IMR-90 (cell line): ENCODE measurements around the gene RNPEPL1. TPM values are rescaled to one million over a fixed set of nuclear protein-coding genes. Genes with fewer than 3 reads are reported as not detected.

ENCODE experiments used
- ATAC-seq: fragments of 200-7000 bp; cut with Tn5 transposase; 2 replicates; pipeline ENCODE4 v1.9.1; 2020; ENCODE audit warnings: low read depth, mild to moderate bottlenecking, moderate library complexity
- BruUV-seq: library from RNA; stranded (reverse); fragments of 400-500 nt; replicated peaks from 2 replicates; lab custom pipeline; 2021; lab: Mats Ljungman, UMichigan
- CTCF ChIA-PET: fragments of 300-600 bp; formaldehyde crosslinking; extraction: SDS; loops from one replicate; lab custom pipeline; 2021; ENCODE audit warnings: antibody characterized with exemption; lab: Yijun Ruan, JAX
- POLR2A ChIA-PET: fragments of 300-600 bp; sonication (Branson Sonifier 250); formaldehyde crosslinking; loops from one replicate; lab custom pipeline; 2022; ENCODE audit warnings: antibody characterized with exemption; ENCODE audit not compliant: unreplicated experiment; lab: Charles Lee
- DNase-seq: peaks from one replicate; pipeline ENCODE4 v3.0.0; 2013
- H2AFZ ChIP-seq: replicated peaks from 2 replicates; pipeline ENCODE3; 2013; ENCODE audit warnings: low read length, mild to moderate bottlenecking; ENCODE audit not compliant: poor library complexity
- H2AK5ac ChIP-seq: 2 replicates; pipeline ENCODE4 v1.6.1; 2013; ENCODE audit warnings: low read depth, low read length, inconsistent platforms
- H2AK9ac ChIP-seq: replicated peaks from 2 replicates; pipeline ENCODE3; 2013; ENCODE audit warnings: mild to moderate bottlenecking, low read depth, low read length, moderate library complexity; ENCODE audit not compliant: poor library complexity
- H2BK120ac ChIP-seq: 2 replicates; pipeline ENCODE4 v1.6.1; 2013; ENCODE audit warnings: low read depth, low read length, inconsistent platforms
- H2BK15ac ChIP-seq: 3 replicates; pipeline ENCODE4 v1.6.1; 2013; ENCODE audit warnings: low read depth, low read length, inconsistent platforms
- H2BK20ac ChIP-seq: 2 replicates; pipeline ENCODE4 v1.6.1; 2013; ENCODE audit warnings: low read depth, mild to moderate bottlenecking, inconsistent platforms, low read length, moderate library complexity
- H2BK5ac ChIP-seq: 2 replicates; pipeline ENCODE4 v1.6.1; 2013; ENCODE audit warnings: mild to moderate bottlenecking, low read depth, low read length, inconsistent platforms; ENCODE audit not compliant: poor library complexity, severe bottlenecking
- H3K14ac ChIP-seq: replicated peaks from 2 replicates; pipeline ENCODE4 v1.6.1; 2013; ENCODE audit warnings: low read depth, low read length, inconsistent platforms
- H3K18ac ChIP-seq: 2 replicates; pipeline ENCODE4 v1.6.1; 2013; ENCODE audit warnings: low read depth, low read length, control low read depth
- H3K23ac ChIP-seq: 2 replicates; pipeline ENCODE4 v1.6.1; 2013; ENCODE audit warnings: low read depth, low read length, inconsistent platforms
- H3K27ac ChIP-seq: 2 replicates; pipeline ENCODE4 v1.5.1; 2013; ENCODE audit warnings: mild to moderate bottlenecking, control low read depth, low read length; ENCODE audit not compliant: insufficient read depth
- H3K27me3 ChIP-seq: 2 replicates; pipeline ENCODE4 v1.6.1; 2013; ENCODE audit warnings: low read length; ENCODE audit not compliant: control insufficient read depth, insufficient read depth
- H3K36me3 ChIP-seq: 2 replicates; pipeline ENCODE4 v1.6.1; 2013; ENCODE audit warnings: low read length, mixed read lengths; ENCODE audit not compliant: control insufficient read depth, insufficient read depth
- H3K4ac ChIP-seq: 2 replicates; pipeline ENCODE4 v1.6.1; 2013; ENCODE audit warnings: low read depth, low read length, inconsistent platforms
- H3K4me1 ChIP-seq: 2 replicates; pipeline ENCODE4 v1.6.1; 2013; ENCODE audit warnings: low read length, mixed read lengths; ENCODE audit not compliant: control insufficient read depth, insufficient read depth
- H3K4me2 ChIP-seq: 2 replicates; pipeline ENCODE4 v1.6.1; 2013; ENCODE audit warnings: low read depth, mild to moderate bottlenecking, control low read depth, low read length, moderate library complexity
- H3K4me3 ChIP-seq: 2 replicates; pipeline ENCODE4 v1.5.1; 2013; ENCODE audit warnings: low read depth, mild to moderate bottlenecking, control low read depth, low read length, moderate library complexity; ENCODE audit not compliant: insufficient read depth
- H3K56ac ChIP-seq: 2 replicates; pipeline ENCODE4 v1.6.1; 2013; ENCODE audit warnings: low read length, inconsistent platforms; ENCODE audit not compliant: insufficient read depth; ENCODE audit errors: extremely low read depth
- H3K79me1 ChIP-seq, 2 experiments: 2 replicates each; pipeline ENCODE4 v1.6.1; 2013; ENCODE audit warnings: low read length in 2 of 2, inconsistent platforms in 1 of 2, low read depth in 1 of 2
- H3K9ac ChIP-seq: 2 replicates; pipeline ENCODE4 v1.6.1; 2013; ENCODE audit warnings: low read depth, low read length, control low read depth
- H3K9me1 ChIP-seq: 2 replicates; pipeline ENCODE4 v1.6.1; 2013; ENCODE audit warnings: low read length, inconsistent platforms; ENCODE audit not compliant: insufficient read depth
- H3K9me3 ChIP-seq: 2 replicates; pipeline ENCODE4 v1.6.1; 2013; ENCODE audit warnings: low read length; ENCODE audit not compliant: control insufficient read depth, insufficient read depth
- H4K20me1 ChIP-seq: 2 replicates; pipeline ENCODE4 v1.6.1; 2013; ENCODE audit warnings: low read length, inconsistent platforms; ENCODE audit not compliant: insufficient read depth
- H4K5ac ChIP-seq: 2 replicates; pipeline ENCODE4 v1.6.1; 2013; ENCODE audit warnings: mild to moderate bottlenecking, low read depth, low read length, control low read depth
- H4K8ac ChIP-seq, 2 experiments: 2 replicates each; pipeline ENCODE4 v1.6.1; 2013; ENCODE audit warnings: low read depth in 2 of 2, low read length in 2 of 2, control low read depth in 1 of 2, inconsistent platforms in 1 of 2
- H4K91ac ChIP-seq: 2 replicates; pipeline ENCODE4 v1.6.1; 2013; ENCODE audit warnings: low read depth, low read length, inconsistent platforms; ENCODE audit not compliant: insufficient read depth
- BHLHE40 ChIP-seq: fragments of 150-350 bp; IDR thresholded peaks from 2 replicates; pipeline ENCODE4 v1.6.1; 2016; ENCODE audit warnings: mild to moderate bottlenecking, low read depth, low read length
- MAZ ChIP-seq: IDR thresholded peaks from 2 replicates; pipeline ENCODE4 v1.6.1; 2012; ENCODE audit warnings: low read depth, mild to moderate bottlenecking, low read length, improper control_type of control experiment, moderate library complexity, borderline replicate concordance
- RCOR1 ChIP-seq: IDR thresholded peaks from 2 replicates; pipeline ENCODE4 v1.6.1; 2012; ENCODE audit warnings: mild to moderate bottlenecking, low read length, improper control_type of control experiment; ENCODE audit not compliant: insufficient replicate concordance
- WGBS, 2 experiments: methylation state at CpG; one replicate each; pipeline versions ENCODE4 v1.1.5 to v1.1.7; 2013; ENCODE audit warnings: missing lambda C conversion rate in 2 of 2; ENCODE audit not compliant: insufficient read length in 1 of 2; ENCODE audit errors: extremely low coverage in 2 of 2; 5-methylcytosine and 5-hydroxymethylcytosine counted together
- dilution Hi-C: fragments of 300-500 bp; cut with HindIII; formaldehyde crosslinking; loops from one replicate; pipeline ENCODE4 v1.14.3; 2018; ENCODE audit warnings: low sequenced_read_pairs; ENCODE audit not compliant: unreplicated experiment
- in situ Hi-C: fragments of 300-500 bp; cut with MboI; formaldehyde crosslinking; loops from 3 replicates; pipeline ENCODE4 v1.14.3; 2019; ENCODE audit warnings: low sequenced_read_pairs, inconsistent platforms, mixed read lengths
- intact Hi-C: fragments of 100-400 bp; cut with micrococcal nuclease; formaldehyde crosslinking; loops from 2 replicates; pipeline ENCODE4 v1.10.0; 2022
- polyA plus RNA-seq, 3 experiments: library from polyadenylated mRNA; depleted of rRNA; stranded (reverse); fragments of >200 nt; gene quantifications; 2 replicates each; pipeline ENCODE4 v1.2.3, GENCODE V29; 2012; ENCODE audit warnings: low replicate concordance in 1 of 3
- total RNA-seq: library from RNA; depleted of rRNA; stranded (reverse); fragments of >200 nt; gene quantifications from 2 replicates; pipeline ENCODE4 v1.2.3, GENCODE V29; 2012
- TF ChIP-seq, protein P1 (sequence below): conservative IDR thresholded peaks from 2 replicates; pipeline ENCODE4 v1.5.1; 2012; ENCODE audit warnings: mild to moderate bottlenecking, low read depth, low read length, improper control_type of control experiment

Gene RNPEPL1
- total and polyA plus RNA-seq, 2 of the 4 experiments (the other 2 are of a cell fraction) = 3.8 to 18.7 TPM

DNA sequence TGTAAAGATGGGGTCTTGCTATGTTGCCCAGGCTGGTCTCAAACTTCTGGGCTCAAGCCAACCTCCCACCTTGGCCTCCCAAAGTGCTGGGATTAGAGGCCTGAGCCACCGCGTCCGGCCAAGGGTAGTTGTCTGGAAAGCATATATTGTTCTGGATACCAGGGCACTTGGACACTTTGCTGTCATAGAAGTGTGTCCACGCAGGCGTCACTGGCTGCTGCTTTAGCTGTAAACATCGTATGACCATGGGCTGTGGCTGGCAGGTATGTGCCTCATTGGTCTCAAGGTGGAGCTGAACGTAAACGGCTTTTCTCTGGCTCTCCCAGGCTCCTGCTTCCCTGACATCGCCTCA, 53.8 kb downstream of the RNPEPL1 start:
- H3K79me1 ChIP-seq = no peaks in the 10 kb centered on the region
- no peak overlapping the region for H3K4me2 ChIP-seq
- no peak overlapping the region for H3K27ac ChIP-seq
- ATAC-seq (no peak), DNase-seq (no peak)
- no peak overlapping the region for H3K4ac ChIP-seq
- WGBS, 2 experiments = 69% methylated on average over 3 of the region's 9 CpGs; no CpG with 5 or more reads in 1 of the 2 experiments
- in situ Hi-C loops (no loop called here), intact Hi-C loops (no loop called here), dilution Hi-C loops (no loop called here)
- TF ChIP-seq, protein P1, sequence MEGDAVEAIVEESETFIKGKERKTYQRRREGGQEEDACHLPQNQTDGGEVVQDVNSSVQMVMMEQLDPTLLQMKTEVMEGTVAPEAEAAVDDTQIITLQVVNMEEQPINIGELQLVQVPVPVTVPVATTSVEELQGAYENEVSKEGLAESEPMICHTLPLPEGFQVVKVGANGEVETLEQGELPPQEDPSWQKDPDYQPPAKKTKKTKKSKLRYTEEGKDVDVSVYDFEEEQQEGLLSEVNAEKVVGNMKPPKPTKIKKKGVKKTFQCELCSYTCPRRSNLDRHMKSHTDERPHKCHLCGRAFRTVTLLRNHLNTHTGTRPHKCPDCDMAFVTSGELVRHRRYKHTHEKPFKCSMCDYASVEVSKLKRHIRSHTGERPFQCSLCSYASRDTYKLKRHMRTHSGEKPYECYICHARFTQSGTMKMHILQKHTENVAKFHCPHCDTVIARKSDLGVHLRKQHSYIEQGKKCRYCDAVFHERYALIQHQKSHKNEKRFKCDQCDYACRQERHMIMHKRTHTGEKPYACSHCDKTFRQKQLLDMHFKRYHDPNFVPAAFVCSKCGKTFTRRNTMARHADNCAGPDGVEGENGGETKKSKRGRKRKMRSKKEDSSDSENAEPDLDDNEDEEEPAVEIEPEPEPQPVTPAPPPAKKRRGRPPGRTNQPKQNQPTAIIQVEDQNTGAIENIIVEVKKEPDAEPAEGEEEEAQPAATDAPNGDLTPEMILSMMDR = no peak
- no peak for TF ChIP-seq BHLHE40
- no peak for TF ChIP-seq MAZ
- TF ChIP-seq RCOR1 = no peak
- no peaks in the 10 kb centered on the region for H3K36me3 ChIP-seq
- H4K20me1 ChIP-seq = no peaks in the 10 kb centered on the region
- H3K4me3 ChIP-seq = no peak overlapping the region
- no peak overlapping the region for H4K5ac ChIP-seq
- BruUV-seq = no TSS peak
- H3K9me3 ChIP-seq = no peaks in the 10 kb centered on the region; the same call in none of the 2 replicates
- H2AK9ac ChIP-seq = no peak overlapping the region
- no peak overlapping the region for H3K56ac ChIP-seq
- CTCF ChIA-PET = no interaction called here
- POLR2A ChIA-PET = no interaction called here
- no peak overlapping the region for H2BK15ac ChIP-seq
- H3K9me1 ChIP-seq = no peaks in the 10 kb centered on the region
- no peak overlapping the region for H3K23ac ChIP-seq
- H4K8ac ChIP-seq = no peak overlapping the region
- no peak overlapping the region for H2BK20ac ChIP-seq
- no peak overlapping the region for H3K18ac ChIP-seq
- no peak overlapping the region for H2BK5ac ChIP-seq
- H2AFZ ChIP-seq = no peak overlapping the region
- no peak overlapping the region for H3K9ac ChIP-seq
- H2AK5ac ChIP-seq = no peak overlapping the region
- H3K4me1 ChIP-seq = peaks cover under 1% of the 10 kb centered on the region; the same call in 1 of the 2 replicates
- H2BK120ac ChIP-seq = no peak overlapping the region
- H3K27me3 ChIP-seq = no peaks in the 10 kb centered on the region
- H3K14ac ChIP-seq = no peak overlapping the region
- no peak overlapping the region for H4K91ac ChIP-seq
